ENCODE measurements around the gene TMEM187.
"Not testable (repeated sequence)": the region's sequence is repeated elsewhere in the genome, so short reads cannot be mapped to it uniquely, and the experiment has no call there.

The TMEM187 gene

GRCh38 chrX:153989973-153990655 is 17.6 kb downstream of the TMEM187 start:
- Histone ChIP-seq H3K79me2 (no peaks in the 10 kb centered on the region), H3K36me3 (ENCODE audit: control insufficient read depth, insufficient read depth, low read length) (no peaks in the 10 kb centered on the region), H3K4me3 (ENCODE audit: low read depth, low read length) (no peak overlapping the region), H3K9me3 (ENCODE audit: control insufficient read depth, low read length) (no peaks in the 10 kb centered on the region), H3K4me1 (no peaks in the 10 kb centered on the region), H2AFZ (no peak overlapping the region), H3K9ac (no peak overlapping the region), H3K4me2 (ENCODE audit: low read length) (no peak overlapping the region), H3K27me3 (ENCODE audit: control insufficient read depth, insufficient read depth, low read length) (no peaks in the 10 kb centered on the region), H3K27ac (no peak overlapping the region)
- no peak for TF ChIP-seq CTCF (IDR thresholded peaks at IDR 0.05)

- no peaks in the 10 kb centered on the region for H3K27me3 ChIP-seq (ENCODE audit: control insufficient read depth, insufficient read depth, low read length)
- H3K36me3 ChIP-seq (ENCODE audit: control insufficient read depth, insufficient read depth, low read length): no peaks in the 10 kb centered on the region
- H3K27ac ChIP-seq: no peak overlapping the region
- H3K9ac ChIP-seq: no peak overlapping the region
- H3K4me1 ChIP-seq: no peaks in the 10 kb centered on the region
- no peaks in the 10 kb centered on the region for H3K79me2 ChIP-seq
- no peak for TF ChIP-seq CTCF (IDR thresholded peaks at IDR 0.05)
- H3K9me3 ChIP-seq (ENCODE audit: control insufficient read depth, low read length): no peaks in the 10 kb centered on the region
- H3K4me3 ChIP-seq (ENCODE audit: low read depth, low read length): no peak overlapping the region
- no peak overlapping the region for H3K4me2 ChIP-seq (ENCODE audit: low read length)
- no peak overlapping the region for H2AFZ ChIP-seq
These were observed 18.5 kb downstream of the TMEM187 start for GRCh38 chrX:153991013-153991580.

GRCh38 chrX:153992180-153992579 is 19.6 kb downstream of the TMEM187 start:
- Histone ChIP-seq H3K36me3 (ENCODE audit: control insufficient read depth, insufficient read depth, low read length) (no peaks in the 10 kb centered on the region), H2AFZ (no peak overlapping the region)

GRCh38 chrX:153993079-153993478 is 20.5 kb downstream of the TMEM187 start:
- H3K79me2 ChIP-seq: no peaks in the 10 kb centered on the region
- no peak for TF ChIP-seq CTCF (IDR thresholded peaks at IDR 0.05)
- no peaks in the 10 kb centered on the region for H3K27me3 ChIP-seq (ENCODE audit: control insufficient read depth, insufficient read depth, low read length)
- no peak overlapping the region for H3K4me2 ChIP-seq (ENCODE audit: low read length)
- no peaks in the 10 kb centered on the region for H3K36me3 ChIP-seq (ENCODE audit: control insufficient read depth, insufficient read depth, low read length)
- H3K27ac ChIP-seq: no peak overlapping the region
- no peaks in the 10 kb centered on the region for H3K4me1 ChIP-seq
- no peak overlapping the region for H3K4me3 ChIP-seq (ENCODE audit: low read depth, low read length)
- no peaks in the 10 kb centered on the region for H3K9me3 ChIP-seq (ENCODE audit: control insufficient read depth, low read length)
- no peak overlapping the region for H2AFZ ChIP-seq
- no peak overlapping the region for H3K9ac ChIP-seq

More at GRCh38 chrX:153992180-153992579, 19.6 kb downstream of the TMEM187 start:
- Histone ChIP-seq H3K79me2 (no peaks in the 10 kb centered on the region), H3K4me3 (ENCODE audit: low read depth, low read length) (no peak overlapping the region), H3K4me1 (no peaks in the 10 kb centered on the region), H3K9ac (no peak overlapping the region), H3K27me3 (ENCODE audit: control insufficient read depth, insufficient read depth, low read length) (no peaks in the 10 kb centered on the region), H3K27ac (no peak overlapping the region), H3K9me3 (ENCODE audit: control insufficient read depth, low read length) (no peaks in the 10 kb centered on the region), H3K4me2 (ENCODE audit: low read length) (no peak overlapping the region)
- no peak for TF ChIP-seq CTCF (IDR thresholded peaks at IDR 0.05)

GRCh38 chrX:153993978-153994377 is 21.4 kb downstream of the TMEM187 start:
- Histone ChIP-seq H3K27me3 (ENCODE audit: control insufficient read depth, insufficient read depth, low read length) (no peaks in the 10 kb centered on the region), H3K4me1 (no peaks in the 10 kb centered on the region), H3K79me2 (no peaks in the 10 kb centered on the region), H3K9ac (no peak overlapping the region), H3K9me3 (ENCODE audit: control insufficient read depth, low read length) (no peaks in the 10 kb centered on the region), H3K4me2 (ENCODE audit: low read length) (no peak overlapping the region), H3K4me3 (ENCODE audit: low read depth, low read length) (no peak overlapping the region), H3K27ac (no peak overlapping the region), H2AFZ (no peak overlapping the region), H3K36me3 (ENCODE audit: control insufficient read depth, insufficient read depth, low read length) (no peaks in the 10 kb centered on the region)
- no peak for TF ChIP-seq CTCF (IDR thresholded peaks at IDR 0.05)

GRCh38 chrX:153994398-153994797 is 21.8 kb downstream of the TMEM187 start:
- H3K36me3 ChIP-seq (ENCODE audit: control insufficient read depth, insufficient read depth, low read length); H3K79me2 ChIP-seq; H3K4me2 ChIP-seq (ENCODE audit: low read length); H3K4me1 ChIP-seq; H3K9ac ChIP-seq; H3K4me3 ChIP-seq (ENCODE audit: low read depth, low read length); H3K27me3 ChIP-seq (ENCODE audit: control insufficient read depth, insufficient read depth, low read length); H2AFZ ChIP-seq; H3K27ac ChIP-seq; H3K9me3 ChIP-seq (ENCODE audit: control insufficient read depth, low read length): not testable (repeated sequence)
